H1 (cell line): ENCODE data around the gene KCNC3.

Experiments used
- CTBP2 ChIP-seq: IDR thresholded peaks from 2 replicates; pipeline ENCODE4 v1.7.0; 2011; ENCODE audit warnings: borderline replicate concordance, mild to moderate bottlenecking, moderate library complexity, mixed read lengths, low read length; ENCODE audit not compliant: insufficient read depth, insufficient read length
- EZH2 ChIP-seq: fragments of 200-600 bp; sonication (generic); IDR thresholded peaks from 2 replicates; pipeline ENCODE4 v1.7.1; 2012; ENCODE audit warnings: low read depth, mild to moderate bottlenecking, moderate library complexity, low read length, inconsistent platforms; ENCODE audit not compliant: severe bottlenecking
- JUN ChIP-seq: IDR thresholded peaks from 2 replicates; pipeline ENCODE4 v1.6.1; 2011; ENCODE audit warnings: low read depth, mild to moderate bottlenecking, improper control_type of control experiment, low read length
- JUND ChIP-seq: IDR thresholded peaks from 2 replicates; pipeline ENCODE4 v1.6.1; 2011; ENCODE audit warnings: mild to moderate bottlenecking, improper control_type of control experiment, low read length
- NRF1 ChIP-seq: IDR thresholded peaks from 2 replicates; pipeline ENCODE4 v1.6.1; 2011; ENCODE audit warnings: mild to moderate bottlenecking, low read depth, low read length, improper control_type of control experiment
- POLR2AphosphoS5 ChIP-seq: IDR thresholded peaks from 2 replicates; pipeline ENCODE4 v1.6.1; 2011; ENCODE audit warnings: low read depth, low read length
- SIN3A ChIP-seq, 2 experiments: IDR thresholded peaks in 1 of 2; conservative IDR thresholded peaks in 1 of 2; 2 replicates each; pipeline ENCODE4 v1.6.1; 2011 to 2012; ENCODE audit warnings: low read length in 2 of 2, improper control_type of control experiment in 1 of 2, low read depth in 1 of 2, mild to moderate bottlenecking in 1 of 2
- TF ChIP-seq, protein P1 (sequence below), 3 experiments: IDR thresholded peaks; 1 replicate in 2 of 3; 2 replicates in 1 of 3; pipeline versions ENCODE4 v1.5.1 to v1.6.1; 2011; ENCODE audit warnings: low read length in 3 of 3, mild to moderate bottlenecking in 3 of 3, inconsistent platforms in 2 of 3, low read depth in 1 of 3, moderate library complexity in 1 of 3; ENCODE audit not compliant: insufficient read depth in 1 of 3; ENCODE audit errors: control extremely low read depth in 1 of 3

DNA sequence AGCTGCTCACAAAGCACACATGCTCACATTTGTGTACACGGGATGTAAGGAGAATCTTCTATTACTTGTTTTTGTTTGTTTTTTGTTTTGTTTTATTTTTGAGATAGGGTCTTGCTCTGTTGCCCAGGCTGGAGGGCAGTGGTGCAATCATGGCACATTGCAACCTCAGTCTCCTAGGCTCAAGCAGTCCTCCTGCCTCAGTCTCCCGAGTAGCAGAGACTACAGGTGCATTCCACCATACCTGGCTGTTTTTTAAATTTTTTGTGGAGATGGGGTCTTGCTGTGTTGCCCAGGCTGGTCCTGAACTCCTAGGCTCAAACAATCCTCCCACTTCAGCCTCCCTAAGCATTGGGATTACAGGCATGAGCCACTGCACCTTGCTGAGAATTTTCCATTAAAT lies 41.8 kb downstream of the KCNC3 start:
- TF ChIP-seq SIN3A (conservative IDR thresholded peaks at IDR 0.05 in 1 of 2, IDR thresholded peaks at IDR 0.05 in 1 of 2; ENCODE audit: low read depth in 1 of 2, low read length in 2 of 2) (no peak), CTBP2 (no peak), EZH2 (no peak), JUND (no peak), POLR2AphosphoS5 (no peak), NRF1 (no peak), JUN (no peak)
- TF ChIP-seq, protein P1, sequence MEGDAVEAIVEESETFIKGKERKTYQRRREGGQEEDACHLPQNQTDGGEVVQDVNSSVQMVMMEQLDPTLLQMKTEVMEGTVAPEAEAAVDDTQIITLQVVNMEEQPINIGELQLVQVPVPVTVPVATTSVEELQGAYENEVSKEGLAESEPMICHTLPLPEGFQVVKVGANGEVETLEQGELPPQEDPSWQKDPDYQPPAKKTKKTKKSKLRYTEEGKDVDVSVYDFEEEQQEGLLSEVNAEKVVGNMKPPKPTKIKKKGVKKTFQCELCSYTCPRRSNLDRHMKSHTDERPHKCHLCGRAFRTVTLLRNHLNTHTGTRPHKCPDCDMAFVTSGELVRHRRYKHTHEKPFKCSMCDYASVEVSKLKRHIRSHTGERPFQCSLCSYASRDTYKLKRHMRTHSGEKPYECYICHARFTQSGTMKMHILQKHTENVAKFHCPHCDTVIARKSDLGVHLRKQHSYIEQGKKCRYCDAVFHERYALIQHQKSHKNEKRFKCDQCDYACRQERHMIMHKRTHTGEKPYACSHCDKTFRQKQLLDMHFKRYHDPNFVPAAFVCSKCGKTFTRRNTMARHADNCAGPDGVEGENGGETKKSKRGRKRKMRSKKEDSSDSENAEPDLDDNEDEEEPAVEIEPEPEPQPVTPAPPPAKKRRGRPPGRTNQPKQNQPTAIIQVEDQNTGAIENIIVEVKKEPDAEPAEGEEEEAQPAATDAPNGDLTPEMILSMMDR (IDR thresholded peaks at IDR 0.05; ENCODE audit: control extremely low read depth in 1 of 3, insufficient read depth in 1 of 3, low read depth in 1 of 3, low read length in 3 of 3), result no peak
